GM20000 (cell line): ENCODE data around the gene SHOX.
A peak's percentile ranks its signal among the peaks of the same experiment; 100 is the strongest.
"Not testable (repeated sequence)": the region's sequence is repeated elsewhere in the genome, so short reads cannot be mapped to it uniquely, and the experiment has no call there.

Experiments used
- DNase-seq: peaks from one replicate; pipeline ENCODE4 v3.0.0; 2012; ENCODE audit warnings: low spot score
- TF ChIP-seq, protein P1 (sequence below): IDR thresholded peaks from 2 replicates; pipeline ENCODE4 v1.5.1; 2012; ENCODE audit warnings: mild to moderate bottlenecking, control low read depth; ENCODE audit errors: extremely low read depth, missing control alignments

The SHOX gene

DNA sequence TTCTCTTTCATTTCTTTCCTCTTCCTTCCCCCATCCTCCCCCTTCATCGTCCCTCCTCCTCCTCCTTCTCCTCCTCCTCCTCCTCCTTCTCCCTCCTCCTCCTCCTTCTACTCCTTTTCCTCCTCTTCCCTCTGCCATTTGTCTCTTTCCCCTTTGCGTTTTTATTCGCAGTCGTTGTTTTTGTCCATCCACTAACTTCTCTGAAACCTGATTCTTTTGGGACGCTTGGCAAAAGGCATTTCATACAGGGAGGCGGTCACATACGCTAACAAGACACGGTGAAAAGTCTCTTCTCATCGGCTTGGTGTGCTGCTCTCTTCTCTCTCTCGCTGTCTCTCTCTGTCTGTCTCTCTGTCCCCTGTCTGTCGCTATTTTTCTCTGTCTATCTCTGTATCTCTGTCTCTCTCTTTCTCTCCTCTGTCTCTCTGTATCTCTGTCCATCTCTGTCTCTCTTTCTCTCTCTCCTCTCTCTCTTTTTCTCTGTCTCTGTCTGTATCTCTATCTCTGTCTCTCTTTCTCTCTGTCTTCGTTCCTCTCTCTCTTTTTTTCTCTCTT lies 5.4 kb upstream of the SHOX start:
- DNase-seq, result no peak
- TF ChIP-seq, protein P1, sequence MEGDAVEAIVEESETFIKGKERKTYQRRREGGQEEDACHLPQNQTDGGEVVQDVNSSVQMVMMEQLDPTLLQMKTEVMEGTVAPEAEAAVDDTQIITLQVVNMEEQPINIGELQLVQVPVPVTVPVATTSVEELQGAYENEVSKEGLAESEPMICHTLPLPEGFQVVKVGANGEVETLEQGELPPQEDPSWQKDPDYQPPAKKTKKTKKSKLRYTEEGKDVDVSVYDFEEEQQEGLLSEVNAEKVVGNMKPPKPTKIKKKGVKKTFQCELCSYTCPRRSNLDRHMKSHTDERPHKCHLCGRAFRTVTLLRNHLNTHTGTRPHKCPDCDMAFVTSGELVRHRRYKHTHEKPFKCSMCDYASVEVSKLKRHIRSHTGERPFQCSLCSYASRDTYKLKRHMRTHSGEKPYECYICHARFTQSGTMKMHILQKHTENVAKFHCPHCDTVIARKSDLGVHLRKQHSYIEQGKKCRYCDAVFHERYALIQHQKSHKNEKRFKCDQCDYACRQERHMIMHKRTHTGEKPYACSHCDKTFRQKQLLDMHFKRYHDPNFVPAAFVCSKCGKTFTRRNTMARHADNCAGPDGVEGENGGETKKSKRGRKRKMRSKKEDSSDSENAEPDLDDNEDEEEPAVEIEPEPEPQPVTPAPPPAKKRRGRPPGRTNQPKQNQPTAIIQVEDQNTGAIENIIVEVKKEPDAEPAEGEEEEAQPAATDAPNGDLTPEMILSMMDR, result no peak

DNA sequence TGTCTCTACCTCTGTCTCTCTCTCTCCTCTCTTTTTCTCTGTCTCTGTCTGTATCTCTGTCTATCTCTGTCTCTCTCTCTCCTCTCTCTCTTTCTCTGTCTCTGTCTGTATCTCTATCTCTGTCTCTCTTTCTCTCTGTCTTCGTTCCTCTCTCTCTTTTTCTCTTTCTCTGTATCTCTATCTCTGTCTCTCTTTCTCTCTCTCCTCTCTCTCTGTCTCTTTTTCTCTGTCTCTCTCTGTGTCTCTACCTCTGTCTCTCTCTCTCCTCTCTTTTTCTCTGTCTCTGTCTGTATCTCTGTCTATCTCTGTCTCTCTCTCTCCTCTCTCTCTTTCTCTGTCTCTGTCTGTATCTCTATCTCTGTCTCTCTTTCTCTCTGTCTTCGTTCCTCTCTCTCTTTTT lies 4.5 kb upstream of the SHOX start:
- not testable (repeated sequence) for DNase-seq

DNA sequence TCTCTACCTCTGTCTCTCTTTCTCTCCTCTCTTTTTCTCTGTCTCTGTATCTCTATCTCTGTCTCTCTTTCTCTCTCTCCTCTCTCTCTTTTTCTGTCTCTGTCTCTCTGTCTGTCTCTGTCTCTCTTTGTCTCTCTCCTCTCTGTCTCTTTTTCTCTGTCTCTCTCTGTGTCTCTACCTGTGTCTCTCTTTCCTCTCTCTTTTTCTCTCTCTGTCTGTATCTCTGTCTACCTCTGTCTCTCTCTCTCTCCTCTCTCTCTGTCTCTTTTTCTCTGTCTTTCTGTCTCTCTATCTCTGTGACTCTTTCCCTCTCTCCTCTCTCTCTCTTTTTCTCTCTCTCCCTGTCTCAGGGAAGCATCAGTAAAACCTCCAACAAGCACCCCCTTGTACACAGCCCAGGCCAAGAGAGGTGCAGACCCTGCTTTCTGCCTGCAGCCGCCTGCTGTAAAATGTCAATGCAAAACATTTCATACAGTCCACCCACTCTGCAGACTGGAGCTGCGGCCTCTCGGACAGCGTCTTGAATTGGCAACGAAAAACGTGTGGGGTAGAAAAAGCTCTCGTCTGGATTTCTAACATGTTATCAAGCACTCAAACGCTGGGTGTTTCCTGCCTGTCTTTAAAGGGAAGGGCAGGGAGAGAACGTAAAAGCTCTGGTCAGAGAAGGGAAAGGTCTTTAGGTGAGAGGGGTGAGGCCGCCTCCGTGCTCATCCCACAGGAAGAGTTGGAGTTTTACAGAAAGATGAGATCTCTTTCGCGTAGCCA lies 3.7 kb upstream of the SHOX start:
- peak; percentile 31 for DNase-seq
- TF ChIP-seq, protein P1, result no peak

DNA sequence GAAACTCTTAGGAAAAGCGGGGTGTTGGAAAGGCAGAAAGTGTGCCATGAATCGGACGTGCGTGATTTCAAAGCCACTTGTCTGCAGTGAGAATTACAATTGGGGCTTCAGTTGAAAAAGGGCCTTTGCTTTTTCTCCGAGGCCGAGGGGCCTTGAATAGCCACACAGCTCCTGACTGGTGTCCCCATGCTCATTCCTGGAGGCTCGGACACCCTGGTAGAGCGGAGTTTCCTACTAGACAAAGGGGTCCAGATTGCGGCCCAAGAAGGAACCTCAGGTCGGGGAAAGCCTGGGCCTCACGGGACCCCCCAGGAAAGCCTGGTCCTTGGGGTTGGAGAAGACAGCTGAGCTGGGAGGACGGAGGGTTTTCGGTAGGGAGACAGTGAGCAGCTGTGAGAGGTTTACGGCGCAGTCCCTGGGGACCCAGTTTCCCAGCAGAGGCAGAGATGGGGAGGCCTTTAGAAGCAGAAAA lies 3.0 kb upstream of the SHOX start:
- no peak for DNase-seq
- TF ChIP-seq, protein P1, result no peak

DNA sequence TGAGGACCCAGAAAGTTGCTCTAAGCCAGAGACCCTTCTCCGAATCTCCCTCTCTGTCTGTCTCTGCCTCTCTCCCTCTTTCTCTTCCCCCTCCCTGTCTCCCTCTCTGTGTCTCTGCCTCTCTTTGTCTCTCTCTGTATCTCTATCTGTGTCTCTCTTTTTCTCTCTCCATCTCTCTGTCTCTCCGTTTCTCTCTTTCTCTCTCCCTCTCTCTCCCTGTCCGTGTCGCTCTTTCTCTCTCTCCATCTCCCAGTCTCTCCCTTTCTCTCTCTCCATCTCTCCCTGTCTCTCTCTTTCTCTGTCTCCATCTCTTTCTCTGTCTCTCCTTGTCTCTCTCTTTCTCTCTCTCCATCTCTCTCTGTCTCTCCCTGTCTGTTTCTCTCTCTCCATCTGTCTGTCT lies 2.6 kb upstream of the SHOX start:
- DNase-seq, result no peak
- TF ChIP-seq, protein P1, result no peak

DNA sequence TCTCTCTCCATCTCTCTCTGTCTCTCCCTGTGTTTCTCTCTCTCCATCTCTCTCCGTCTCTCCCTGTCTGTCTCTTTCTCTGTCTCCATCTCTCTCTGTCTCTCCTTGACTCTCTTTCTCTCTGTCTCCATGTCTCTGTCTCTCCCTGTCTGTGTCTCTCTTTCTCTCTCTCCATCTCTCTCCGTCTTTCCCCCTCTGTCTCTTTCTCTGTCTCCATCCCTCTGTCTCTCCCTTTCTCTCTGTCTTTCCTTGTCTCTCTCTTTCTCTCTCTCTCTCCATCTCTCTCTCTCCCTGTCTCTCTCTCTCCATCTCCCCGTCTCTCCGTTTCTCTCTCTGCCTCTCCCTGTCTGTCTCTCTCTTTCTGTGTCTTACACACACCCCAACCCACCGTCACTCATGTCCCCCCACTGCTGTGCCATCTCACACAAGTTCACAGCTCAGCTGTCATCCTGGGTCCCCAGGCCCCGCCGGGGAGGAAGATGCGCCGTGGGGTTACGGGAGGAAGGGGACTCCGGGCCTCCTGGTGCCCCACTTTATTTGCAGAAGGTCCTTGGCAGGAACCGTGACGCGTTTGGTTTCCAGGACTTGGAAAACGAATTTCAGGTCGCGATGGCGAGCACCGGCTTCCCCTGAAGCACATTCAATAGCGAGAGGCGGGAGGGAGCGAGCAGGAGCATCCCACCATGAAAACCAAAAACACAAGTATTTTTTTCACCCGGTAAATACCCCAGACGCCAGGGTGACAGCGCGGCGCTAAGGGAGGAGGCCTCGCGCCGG lies 1.2 kb upstream of the SHOX start:
- TF ChIP-seq, protein P1, result no peak

DNA sequence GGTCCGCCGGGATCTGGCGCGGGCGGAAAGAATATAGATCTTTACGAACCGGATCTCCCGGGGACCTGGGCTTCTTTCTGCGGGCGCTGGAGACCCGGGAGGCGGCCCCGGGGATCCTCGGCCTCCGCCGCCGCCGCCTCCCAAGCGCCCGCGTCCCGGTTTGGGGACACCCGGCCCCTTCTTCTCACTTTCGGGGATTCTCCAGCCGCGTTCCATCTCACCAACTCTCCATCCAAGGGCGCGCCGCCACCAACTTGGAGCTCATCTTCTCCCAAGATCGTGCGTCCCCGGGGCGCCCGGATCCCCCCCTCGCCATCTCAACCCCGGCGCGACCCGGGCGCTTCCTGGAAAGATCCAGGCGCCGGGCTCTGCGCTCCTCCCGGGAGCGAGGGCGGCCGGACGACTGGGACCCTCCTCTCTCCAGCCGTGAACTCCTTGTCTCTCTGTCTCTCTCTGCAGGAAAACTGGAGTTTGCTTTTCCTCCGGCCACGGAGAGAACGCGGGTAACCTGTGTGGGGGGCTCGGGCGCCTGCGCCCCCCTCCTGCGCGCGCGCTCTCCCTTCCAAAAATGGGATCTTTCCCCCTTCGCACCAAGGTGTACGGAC lies 482 bp upstream of the SHOX start:
- DNase-seq, result no peak
- TF ChIP-seq, protein P1, result no peak

More for the DNA sequence above, 1.2 kb upstream of the SHOX start:
- DNase-seq, result no peak
